ENCODE measurements around the gene TRPC4AP.

The TRPC4AP gene

DNA sequence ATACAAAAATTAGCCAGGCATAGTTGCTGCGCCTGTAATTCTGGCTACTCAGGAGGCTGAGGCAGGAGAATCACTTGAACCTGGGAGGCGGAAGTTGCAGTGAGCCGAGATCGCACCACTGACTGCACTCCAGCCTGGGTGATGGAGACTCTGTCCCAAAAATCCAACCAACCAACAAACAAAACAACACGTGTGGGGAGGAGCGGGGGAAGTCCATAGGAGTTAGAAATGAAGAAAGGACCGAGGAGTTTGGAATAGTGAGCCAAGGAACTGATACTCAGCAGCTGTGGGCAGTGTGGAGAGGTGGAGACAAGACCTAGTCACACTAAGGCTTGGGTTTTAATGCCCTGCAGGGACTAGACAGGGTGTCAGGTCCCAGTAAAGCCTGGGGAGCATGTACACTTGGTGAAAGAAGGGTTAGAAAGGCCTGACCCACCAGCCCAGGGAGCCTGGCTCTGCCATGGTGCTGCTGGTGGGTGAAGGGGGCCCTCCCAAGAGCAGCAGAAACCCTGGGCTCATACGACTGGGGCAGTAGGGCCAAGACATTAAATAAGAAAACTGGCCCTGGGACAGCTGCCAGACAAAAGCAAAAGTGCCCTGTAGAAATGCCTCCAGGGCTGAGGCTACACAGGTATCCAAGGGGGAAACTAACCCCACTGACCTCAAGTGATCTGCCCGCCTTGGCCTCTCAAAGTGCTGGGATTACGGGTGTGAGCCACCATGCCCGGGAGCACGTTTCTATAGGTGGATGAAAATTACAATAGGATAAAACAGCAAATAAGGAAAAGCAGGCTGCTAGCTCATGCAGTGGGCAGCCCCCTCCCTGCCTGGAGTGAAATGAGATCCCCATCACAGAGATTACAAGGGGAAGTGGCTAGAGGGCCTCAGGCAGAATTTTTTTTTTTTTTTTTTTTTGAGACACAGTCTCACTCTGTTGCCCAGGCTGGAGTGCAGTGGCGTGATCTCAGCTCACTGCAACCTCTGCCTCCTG is 78.9 kb downstream of the TRPC4AP start:
- no peak for DNase-seq

- no peak for DNase-seq
These were observed 80.2 kb downstream of the TRPC4AP start for GRCh38 chr20:35012227-35013069.

- DNase-seq: no peak
These were observed 80.9 kb downstream of the TRPC4AP start for GRCh38 chr20:35011589-35012226.

DNA sequence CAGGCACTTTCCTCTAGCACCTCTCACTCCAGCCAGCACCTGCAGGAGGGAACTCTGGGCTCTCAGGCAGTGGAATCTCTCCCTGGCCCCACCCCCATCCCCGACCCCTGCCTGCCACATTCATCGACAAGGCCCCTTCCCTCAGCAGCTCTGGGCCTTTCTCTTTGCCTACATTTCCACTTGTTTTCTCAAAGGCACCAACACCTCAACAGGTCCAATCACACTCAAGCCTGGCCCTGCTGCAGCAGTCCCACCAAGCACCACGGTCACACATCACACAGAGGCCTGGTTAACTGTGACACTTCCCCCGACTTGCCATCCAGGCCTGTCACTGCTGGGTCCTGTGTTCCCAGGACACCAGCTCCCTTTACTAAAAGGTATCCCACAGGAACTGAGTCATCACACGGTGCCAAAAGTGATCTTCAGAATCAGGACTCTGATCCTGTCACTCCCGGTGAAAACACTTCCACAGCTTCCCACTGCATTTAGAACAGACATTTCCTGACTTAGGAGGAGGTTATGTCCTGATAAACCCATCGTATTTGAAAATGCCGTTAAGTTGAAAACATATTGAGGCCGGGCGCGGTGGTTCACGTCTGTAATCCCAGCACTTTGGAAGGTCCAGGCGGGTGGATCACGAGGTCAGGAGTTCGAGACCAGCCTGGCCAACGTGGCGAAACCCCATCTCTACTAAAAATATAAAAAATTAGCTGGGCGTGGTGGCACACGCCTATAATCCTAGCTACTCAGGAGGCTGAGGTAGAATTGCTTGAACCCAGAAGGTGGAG is 82.0 kb downstream of the TRPC4AP start:
- DNase-seq: no peak

DNA sequence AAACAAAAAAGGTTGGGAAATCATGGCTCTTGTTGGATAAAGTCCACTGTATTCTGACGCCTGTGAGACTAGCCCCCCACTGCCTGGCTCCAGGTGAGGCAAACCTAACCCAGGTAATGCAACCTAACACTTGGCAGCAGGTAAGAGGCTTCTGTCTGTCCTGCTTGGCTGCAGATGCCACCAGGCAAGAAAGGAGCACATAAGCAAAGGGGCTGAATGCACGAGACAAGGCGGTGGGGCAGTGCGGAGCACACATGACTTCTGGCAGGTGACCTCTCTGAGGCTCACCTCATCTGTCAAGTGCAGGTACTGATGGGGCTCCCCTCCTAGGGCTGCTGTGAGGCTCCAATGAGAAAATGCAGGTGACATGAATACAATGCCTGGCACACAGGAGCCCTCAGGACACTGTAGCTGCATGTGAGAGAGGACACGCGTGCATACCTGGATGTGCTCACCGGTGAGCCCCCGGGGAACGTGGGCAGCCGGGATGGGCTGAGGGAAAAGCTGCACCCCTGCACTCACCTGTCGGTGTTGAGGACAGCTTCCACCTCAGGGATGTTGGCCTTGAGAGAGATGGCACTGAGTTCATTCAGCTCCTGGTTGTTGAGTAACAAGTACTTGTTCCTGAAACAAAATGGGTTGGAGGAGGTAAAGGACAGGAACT is 82.8 kb downstream of the TRPC4AP start:
- no peak for DNase-seq

GRCh38 chr20:35008411-35009342 is 83.9 kb downstream of the TRPC4AP start:
- DNase-seq: no peak

DNA sequence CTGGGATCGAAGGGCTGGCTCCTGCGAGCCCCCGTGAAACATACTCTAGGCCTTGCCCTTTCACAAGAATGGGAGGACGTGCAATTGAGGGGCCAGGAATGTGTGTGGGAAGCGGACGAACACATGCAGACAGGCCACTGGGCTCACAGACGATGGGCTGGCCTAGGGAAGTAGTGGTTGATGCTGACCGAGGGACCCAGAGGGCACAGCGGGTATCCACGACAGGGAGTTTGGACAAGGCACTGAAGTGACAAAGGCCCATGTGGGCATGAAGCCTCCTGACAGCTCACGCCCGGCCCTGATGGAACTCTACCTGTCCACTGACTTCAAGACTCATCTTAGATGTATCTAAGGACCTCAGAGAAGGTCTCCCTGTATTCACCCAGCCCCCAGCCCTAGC is 84.7 kb downstream of the TRPC4AP start:
- DNase-seq: no peak

DNA sequence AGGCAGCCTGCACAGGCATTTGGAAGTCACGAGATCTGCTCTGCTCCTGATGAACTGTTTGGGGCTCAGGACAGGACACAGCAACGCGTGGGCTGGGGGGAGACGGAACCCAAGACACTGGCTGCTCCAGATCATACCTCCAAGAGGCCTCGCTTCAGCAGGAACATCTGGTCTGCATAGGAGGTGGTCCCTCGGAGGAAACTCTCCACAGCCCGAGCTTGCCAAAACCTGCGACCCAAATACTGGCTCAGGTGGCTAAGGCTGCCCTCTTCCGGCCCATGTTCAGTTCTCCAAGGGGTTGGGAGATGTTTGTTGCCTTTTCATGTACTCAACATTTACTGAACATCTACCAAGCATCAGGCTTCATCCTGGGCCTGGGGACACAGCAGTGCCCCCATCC is 85.2 kb downstream of the TRPC4AP start:
- DNase-seq: no peak

GRCh38 chr20:35006531-35006971 is 86.1 kb downstream of the TRPC4AP start:
- DNase-seq: no peak

DNA sequence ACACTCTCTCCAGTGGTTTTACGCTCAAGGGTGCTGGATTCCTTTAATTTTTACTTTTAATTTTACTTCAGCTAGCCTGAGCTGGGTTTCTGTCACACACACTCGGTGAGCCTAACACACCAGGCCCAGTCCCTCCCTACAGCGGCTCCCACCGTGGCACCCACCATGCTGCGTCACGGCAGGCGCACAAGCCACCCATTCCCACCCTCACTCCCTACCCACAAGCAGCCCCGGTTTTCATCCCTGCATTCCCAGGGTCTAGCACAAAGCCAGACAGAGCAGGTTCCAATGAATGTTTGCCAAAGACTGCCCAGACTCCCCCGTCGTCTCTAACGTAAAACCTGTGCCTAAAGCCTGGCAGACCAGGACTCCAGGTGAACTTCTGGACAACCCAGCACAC is 86.6 kb downstream of the TRPC4AP start:
- DNase-seq: no peak

GRCh38 chr20:35005463-35005961 is 87.1 kb downstream of the TRPC4AP start:
- no peak for DNase-seq

DNA sequence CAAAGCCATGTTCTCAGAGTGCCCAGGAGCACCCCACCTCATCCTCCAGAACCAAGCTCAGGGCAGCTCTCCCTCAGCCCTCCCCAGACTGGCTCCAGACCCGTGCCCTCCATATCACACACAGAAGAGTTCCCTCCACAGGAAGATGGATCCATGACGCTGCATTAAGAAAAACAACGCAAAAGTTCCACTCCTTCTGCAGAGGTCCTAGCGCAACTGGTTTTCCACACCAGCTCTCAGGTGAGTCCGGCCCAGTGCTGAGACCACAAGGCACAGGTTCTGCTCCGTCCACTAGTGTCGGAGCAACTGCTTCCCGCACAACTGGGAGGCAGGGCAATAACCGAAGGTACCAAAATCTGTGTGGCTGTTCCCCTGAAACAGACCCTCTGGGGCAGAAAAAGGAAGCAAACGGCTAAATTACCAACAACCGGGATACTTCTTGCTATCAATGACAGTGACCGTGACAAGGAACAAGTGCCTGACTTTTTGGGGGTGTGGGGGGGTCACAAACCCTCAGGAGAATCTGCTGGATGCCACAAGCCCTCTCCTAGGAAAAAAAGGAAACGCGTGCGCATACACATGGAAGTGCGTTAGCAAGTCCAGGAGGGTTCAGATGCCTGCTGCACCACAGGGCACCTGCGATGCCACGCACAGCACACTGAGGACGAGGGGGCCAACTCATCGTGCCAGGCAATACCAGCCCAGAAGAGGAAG is 87.7 kb downstream of the TRPC4AP start:
- DNase-seq: no peak

- no peak for DNase-seq
These were observed 88.4 kb downstream of the TRPC4AP start for GRCh38 chr20:35004051-35004725.

- DNase-seq: no peak
These were observed 89.2 kb downstream of the TRPC4AP start for GRCh38 chr20:35003211-35004031.

GRCh38 chr20:35002426-35003210 is 90.0 kb downstream of the TRPC4AP start:
- DNase-seq: no peak

DNA sequence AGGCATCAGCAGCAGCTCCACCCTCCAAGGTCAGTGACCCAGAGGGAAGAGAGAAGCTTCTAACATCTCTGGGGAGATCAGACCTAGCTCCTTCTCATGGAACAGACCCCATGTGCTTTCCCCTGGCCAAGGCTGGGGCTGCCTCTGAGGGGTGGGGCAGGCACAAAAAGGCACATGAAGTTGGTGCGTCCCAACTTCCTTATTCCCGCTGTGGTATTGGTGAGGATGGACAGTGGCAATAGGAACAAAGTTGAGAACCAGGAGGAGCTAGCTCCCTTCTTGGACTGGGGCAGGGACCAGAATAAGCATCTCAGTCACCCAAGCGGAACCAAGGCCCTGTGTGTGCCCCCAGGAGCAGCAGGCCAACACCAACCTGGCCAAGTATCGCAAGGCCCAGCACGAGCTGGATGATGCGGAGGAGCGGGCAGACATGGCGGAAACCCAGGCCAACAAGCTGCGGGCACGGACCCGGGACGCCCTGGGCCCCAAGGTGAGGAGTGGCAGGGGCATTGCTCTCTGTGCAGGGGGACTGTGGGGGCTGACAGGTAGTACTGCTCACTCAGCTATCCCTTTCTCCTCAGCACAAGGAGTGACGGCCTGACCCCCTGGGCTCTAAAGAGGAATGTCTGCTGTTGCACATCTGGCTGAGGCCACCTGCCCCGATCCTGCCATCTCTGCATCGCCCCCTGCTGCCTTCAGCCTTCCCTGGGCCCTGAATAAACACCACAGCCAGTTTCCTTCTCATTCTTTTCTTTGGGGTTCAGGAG is 90.8 kb downstream of the TRPC4AP start:
- no peak for DNase-seq
